Right ventricle myocardium inferior (tissue), 1 donor: Measurements from ENCODE around the gene BMPR1A. TPM values are rescaled to one million over a fixed set of nuclear protein-coding genes. Genes with fewer than 3 reads are reported as not detected.
A peak's percentile ranks its signal among the peaks of the same experiment; 100 is the strongest.

Source experiments
- ATAC-seq: fragments of 200-7000 bp; cut with Tn5 transposase; one replicate; pipeline ENCODE4 v1.9.1; 2020; ENCODE audit warnings: mild to moderate bottlenecking, moderate library complexity
- DNase-seq: peaks from one replicate; pipeline ENCODE4 v3.0.0; 2021; ENCODE audit errors: missing footprints
- intact Hi-C: fragments of 100-400 bp; cut with DNase I; formaldehyde crosslinking; loops from one replicate; pipeline ENCODE4 v1.11.0; 2022
- long read RNA-seq: library from polyadenylated mRNA; unstranded; transcript quantifications from one replicate; pipeline ENCODE4 v2.0.0, GENCODE V29; 2021
- total RNA-seq: library from RNA; stranded (reverse); fragmentation: NEBNext Ultra II Directional; extraction: Animal tissue kit (Norgen Biotek cat#: 25700); gene quantifications from one replicate; pipeline ENCODE4 v1.2.1, GENCODE V29; 2021
- donor health status: DM: no; HTN: yes; CAD: no; lungs with severe emphysema.

BMPR1A gene
- total RNA-seq, result 53.2 TPM
- long read RNA-seq, full-length matches to known transcripts, result 11 of 24 reads
- long read RNA-seq, partial matches to known transcripts, result 3 of 24 reads
- long read RNA-seq, other reads (novel, unspliced or antisense), result 10 of 24 reads

DNA sequence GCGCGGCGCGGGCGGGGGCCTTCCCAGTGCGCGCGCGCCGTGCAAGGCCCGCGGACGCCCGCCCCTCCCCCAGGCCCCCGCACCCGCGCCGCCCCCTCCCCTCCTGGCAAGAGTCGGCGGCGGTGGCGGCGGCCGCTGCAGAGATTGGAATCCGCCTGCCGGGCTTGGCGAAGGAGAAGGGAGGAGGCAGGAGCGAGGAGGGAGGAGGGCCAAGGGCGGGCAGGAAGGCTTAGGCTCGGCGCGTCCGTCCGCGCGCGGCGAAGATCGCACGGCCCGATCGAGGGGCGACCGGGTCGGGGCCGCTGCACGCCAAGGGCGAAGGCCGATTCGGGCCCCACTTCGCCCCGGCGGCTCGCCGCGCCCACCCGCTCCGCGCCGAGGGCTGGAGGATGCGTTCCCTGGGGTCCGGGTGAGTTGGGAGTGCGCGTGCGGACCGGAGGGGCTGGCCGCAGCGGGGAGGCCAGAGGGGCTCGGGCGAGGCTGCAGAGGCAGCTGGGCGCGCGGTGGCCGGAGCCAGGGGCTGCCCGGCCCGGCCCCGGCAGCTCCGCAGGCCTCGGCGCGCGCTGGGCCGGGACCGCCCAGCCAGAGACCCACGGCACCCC, at the start of gene BMPR1A:
TSS of gene BMPR1A (plus strand) at position 109 of the 602 bp plus-strand sequence. CDS start 119,400 bp downstream, outside the sequence.
- DNase-seq (peak; percentile 92), ATAC-seq (peak; percentile 21)
- intact Hi-C loops, result loop anchor here (5.0 kb wide), 3 partner anchors 39 to 131 kb away; no protein-coding TSS in a partner anchor

DNA sequence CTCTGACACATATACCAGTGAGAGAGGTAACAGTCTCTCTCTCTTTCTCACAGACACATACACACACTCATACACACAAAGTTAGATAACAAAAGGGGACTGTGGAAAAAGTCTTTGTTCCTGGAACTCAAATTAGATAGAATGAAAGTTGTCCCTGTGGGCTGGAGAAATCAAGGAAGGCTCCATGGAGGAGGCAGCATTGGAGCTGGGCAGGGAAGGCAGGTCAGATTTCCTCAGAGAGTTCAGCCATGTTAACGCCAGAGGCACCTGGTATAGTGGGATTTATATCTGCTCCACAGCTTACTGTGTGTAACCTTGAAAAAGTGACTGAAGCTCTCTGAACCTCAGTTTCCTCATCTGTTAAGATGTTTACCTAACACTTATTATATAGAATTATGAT, 49.4 kb upstream of the BMPR1A start:
- DNase-seq (peak; percentile 25), ATAC-seq (no peak)
- intact Hi-C loops, result no loop called here

GRCh38 chr10:86707505-86707904, 48.9 kb upstream of the BMPR1A start:
- intact Hi-C loops, result no loop called here
- ATAC-seq (no peak), DNase-seq (peak; percentile 52)

DNA sequence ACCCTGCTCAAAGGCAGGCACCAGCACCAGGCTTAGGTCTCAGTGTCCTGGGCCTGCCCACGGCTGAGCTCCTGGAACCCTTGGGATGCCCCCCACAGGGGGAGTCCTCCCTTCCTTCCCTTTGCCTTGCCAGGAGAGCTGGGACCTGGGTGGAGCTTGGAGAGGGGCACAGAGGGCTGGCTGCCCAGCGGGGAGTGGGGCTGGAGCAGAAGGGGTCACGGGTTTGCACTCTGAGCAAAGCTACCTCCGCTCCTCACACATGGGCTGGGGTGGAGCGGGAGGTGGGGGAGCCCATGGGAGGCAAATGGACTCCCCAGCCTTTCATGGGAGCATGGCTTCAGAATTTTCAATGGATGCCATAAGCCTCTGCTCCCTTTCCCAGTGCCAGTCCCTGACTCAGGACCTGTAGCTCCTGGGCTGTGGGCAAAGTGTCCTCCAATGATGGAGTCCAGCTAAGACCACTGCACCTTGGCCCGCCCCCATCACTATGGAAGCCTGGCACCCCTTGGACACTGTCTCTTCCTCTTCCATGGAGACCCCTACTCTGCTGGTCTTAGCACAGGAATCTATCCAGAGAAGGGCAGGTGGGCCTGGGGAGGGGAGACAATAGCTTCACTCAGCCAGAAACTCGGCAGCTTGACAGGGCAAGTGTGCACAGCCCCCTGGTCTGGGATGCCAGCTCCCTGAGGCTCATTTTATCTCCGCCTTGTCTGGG, 48.2 kb upstream of the BMPR1A start:
- no peak for ATAC-seq
- DNase-seq, result peak; percentile 43
- intact Hi-C loops, result no loop called here

- no peak for ATAC-seq
- intact Hi-C loops, result no loop called here
- DNase-seq, result peak; percentile 33
These were observed 47.5 kb upstream of the BMPR1A start for GRCh38 chr10:86708783-86709380.

DNA sequence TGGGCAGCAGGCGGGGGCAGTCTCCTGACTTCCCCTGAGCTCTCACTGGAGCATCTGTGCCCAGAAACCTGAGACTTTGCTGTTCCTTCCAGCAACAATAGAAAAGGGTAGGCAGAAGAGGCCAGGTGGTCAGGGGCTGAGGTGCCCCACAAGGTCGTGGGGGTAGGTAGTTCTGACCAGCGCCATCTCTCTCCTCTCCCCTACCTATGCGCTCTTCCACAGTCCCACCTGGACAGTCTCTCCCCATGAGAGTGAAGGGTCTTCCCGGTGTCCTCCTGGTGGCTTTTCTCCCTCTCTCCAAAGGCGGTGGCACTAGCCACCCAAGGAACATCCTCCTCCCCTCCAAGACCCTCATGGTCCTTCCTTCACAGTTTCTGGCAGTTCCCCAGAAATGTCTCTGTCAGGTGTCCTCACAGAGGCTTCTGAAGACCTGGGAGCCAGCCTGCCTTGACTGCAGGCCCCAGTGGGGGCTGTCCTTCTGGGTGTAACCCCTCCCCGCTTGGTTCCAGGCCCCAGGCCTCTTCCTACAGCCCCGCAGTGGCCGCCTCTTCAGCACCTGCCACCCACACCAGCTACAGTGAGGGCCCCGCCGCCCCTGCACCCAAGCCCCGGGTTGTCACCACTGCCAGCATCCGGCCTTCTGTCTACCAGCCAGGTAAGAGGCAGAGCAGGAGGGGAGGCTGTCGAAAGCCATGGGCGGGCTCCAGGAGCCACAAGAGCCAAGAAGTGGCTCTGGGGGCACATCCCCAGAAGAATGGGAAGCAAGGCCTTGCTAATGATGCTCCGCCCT, 46.8 kb upstream of the BMPR1A start:
- peak; percentile 59 for DNase-seq
- no peak for ATAC-seq
- intact Hi-C loops, result no loop called here

DNA sequence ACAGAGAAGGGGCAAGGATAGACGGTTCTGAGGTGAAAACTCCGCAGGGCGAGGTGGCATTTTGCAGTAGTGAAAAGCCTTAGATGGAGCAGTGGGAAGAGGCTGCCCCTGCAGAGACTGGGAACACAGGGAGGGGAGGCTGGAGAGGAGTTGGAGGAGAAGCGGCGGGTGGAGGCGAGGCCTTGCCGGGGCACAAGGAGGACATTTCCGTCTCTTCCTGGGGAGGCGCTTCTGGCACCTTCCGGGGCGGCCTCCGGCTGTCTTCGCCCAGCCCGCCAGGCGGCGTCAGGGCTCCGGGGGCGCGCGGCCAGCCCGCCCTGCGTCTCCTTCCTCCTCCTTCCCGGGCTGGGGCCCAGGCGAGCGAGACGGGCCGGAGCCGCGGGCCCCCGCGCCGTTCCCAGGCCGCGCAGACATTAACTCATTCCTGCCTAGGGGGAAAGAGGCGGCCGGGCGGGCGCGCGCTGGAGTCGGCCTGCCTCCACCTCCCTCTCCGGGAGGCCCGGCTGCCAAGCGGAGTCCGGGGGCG, 45.4 kb upstream of the BMPR1A start:
- intact Hi-C loops, result loop anchor here (1.0 kb wide), 1 partner anchor 188 kb away; no protein-coding TSS in a partner anchor
- DNase-seq (peak; percentile 92), ATAC-seq (peak; percentile 84)

DNA sequence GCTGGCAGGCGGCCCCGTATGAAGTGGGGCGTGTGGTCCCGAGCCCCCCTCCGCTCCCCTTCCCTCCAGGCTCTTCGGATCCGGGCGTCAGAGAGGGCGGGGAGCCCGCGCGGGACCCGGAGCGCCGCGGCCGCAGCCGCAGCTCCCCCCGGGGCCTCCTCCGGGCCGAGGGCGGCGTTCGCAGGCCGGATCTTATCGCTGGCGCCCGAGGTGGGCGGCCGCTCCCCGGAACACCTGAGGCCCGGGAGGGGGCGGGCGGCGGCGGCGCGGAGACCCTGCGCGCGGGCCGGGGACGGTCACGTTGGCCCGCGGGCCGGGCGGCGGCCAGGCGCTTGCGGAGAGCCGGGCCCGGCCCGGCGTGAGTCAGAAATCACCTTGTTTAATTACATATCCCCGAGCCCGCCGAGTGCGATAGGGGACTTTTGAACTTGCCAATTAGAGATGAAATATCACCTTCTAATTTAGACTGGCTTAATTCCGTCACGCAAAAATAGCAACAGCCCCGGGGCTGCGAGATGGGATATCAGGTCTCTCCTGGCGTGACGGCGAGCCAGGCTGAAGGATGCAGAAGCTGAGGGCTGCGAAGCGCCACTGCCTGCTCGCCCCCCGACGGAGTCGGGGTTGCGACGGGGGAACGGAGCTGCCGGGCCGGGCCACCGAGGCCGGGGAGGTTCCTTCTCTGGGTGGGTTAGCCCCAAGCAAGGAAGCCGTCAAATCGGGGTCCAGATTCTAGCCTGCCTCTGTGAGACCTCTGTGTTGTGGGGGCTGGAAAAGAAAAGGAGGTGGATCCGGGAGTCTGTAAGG, 44.7 kb upstream of the BMPR1A start:
- intact Hi-C loops, result loop anchor here (1.0 kb wide), 1 partner anchor 188 kb away; no protein-coding TSS in a partner anchor
- DNase-seq (peak; percentile 78), ATAC-seq (peak; percentile 35)

- ATAC-seq, result no peak
- DNase-seq, result no peak
- intact Hi-C loops, result no loop called here
These were observed 44.1 kb upstream of the BMPR1A start for GRCh38 chr10:86712317-86712707.

DNA sequence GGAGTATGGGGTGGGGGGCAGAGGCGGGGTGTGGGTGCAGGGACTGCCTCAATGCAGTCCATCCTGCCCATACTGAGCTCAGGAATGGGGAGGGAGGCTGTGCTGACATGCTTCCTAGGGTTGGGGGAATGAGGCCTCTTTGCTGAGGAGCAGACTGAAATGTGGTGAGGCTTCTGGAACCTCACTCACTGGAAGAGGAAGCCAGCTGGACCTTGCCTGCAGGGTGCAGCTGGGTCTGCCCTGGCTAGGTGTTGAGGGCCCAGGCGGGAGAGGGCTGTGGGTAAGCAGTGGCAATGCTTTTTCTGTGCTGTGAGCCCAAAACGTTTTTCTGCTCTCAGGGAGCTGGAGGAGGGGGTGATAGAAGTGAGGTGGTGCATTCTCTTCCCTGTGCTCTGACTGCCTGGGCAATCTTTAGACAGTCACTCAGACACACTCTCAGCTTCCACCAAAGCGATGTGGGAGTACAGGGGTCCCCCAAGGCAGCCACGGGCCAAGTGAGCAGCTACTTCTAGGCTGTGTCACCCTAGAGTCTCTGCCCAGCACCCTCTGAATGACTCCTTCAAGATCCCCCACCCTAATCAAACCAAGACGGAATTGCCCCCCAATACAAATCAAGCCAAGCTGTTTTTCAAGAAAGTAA, 41.1 kb upstream of the BMPR1A start:
- intact Hi-C loops, result loop anchor here (5.0 kb wide), 1 partner anchor 42 kb away; the partner anchor contains the start of gene BMPR1A
- no peak for ATAC-seq
- DNase-seq, result no peak

- DNase-seq (no peak), ATAC-seq (no peak)
- intact Hi-C loops, result loop anchor here (5.0 kb wide), 1 partner anchor 41 kb away; the partner anchor contains the start of gene BMPR1A
These were observed 40.6 kb upstream of the BMPR1A start for GRCh38 chr10:86715836-86716235.

GRCh38 chr10:86716466-86716865, 40.0 kb upstream of the BMPR1A start:
- ATAC-seq (peak; percentile 6), DNase-seq (no peak)
- intact Hi-C loops, result loop anchor here (5.0 kb wide), 1 partner anchor 41 kb away; the partner anchor contains the start of gene BMPR1A

GRCh38 chr10:86718556-86718955, 37.9 kb upstream of the BMPR1A start:
- DNase-seq (no peak), ATAC-seq (no peak)
- intact Hi-C loops, result loop anchor here (5.0 kb wide), 1 partner anchor 39 kb away; the partner anchor contains the start of gene BMPR1A

DNA sequence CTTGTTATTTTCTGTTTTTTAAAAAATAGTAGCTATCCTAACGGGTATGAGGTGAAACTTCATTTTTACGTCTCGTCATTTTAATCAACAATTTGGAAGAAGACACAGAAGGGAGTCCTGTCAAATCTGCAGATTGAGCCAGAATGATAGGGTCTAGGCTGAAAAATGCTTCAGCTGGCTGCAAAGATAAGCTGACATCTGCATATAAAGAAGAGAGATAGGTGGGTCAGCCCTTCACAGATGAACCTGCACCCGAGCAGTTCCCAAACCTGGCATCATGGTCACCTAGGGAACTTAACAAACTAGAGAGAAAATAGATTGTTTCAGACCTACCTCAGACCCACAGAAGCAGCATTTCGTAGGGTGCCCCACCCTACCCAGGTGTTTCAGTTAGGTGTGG, 35.2 kb upstream of the BMPR1A start:
- DNase-seq (no peak), ATAC-seq (no peak)
- intact Hi-C loops, result no loop called here

DNA sequence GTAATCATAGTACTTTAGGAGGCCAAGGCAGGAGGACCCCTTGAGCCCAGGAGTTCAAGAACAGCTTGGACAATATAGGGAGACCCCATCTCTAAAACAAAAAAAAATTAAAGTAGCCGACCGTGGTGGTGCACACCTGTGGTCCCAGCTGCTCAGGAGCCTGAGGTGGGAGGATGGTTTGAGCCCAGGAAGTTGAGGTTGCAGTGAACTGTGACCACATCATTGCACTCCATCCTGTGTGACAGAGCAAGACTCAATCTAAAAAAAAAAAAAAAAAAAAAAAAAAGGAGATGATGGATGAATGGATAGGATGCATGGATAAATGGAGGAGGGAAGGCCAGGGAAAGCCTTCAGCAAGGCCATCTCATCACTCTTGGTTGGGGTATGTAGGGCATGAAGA, 33.4 kb upstream of the BMPR1A start:
- intact Hi-C loops, result no loop called here
- DNase-seq (no peak), ATAC-seq (no peak)

DNA sequence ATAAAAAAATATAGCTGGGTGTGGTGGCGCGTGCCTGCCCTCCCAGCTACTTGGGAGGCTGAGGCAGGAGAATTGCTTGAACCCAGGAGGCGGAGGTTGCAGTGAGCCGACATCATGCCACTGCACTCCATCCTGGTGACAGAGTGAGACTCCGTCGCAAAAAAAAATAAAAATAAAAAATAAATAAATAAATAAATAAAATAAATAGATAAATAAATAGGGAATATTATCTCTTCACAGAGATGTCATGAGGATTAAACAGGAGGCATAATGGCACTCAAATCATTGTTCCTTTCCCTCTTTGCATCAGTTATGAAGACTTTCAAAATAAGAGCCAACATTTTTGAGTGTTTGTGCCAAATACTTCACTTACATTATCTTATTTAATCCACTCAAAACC, 32.0 kb upstream of the BMPR1A start:
- DNase-seq (no peak), ATAC-seq (no peak)
- intact Hi-C loops, result no loop called here

DNA sequence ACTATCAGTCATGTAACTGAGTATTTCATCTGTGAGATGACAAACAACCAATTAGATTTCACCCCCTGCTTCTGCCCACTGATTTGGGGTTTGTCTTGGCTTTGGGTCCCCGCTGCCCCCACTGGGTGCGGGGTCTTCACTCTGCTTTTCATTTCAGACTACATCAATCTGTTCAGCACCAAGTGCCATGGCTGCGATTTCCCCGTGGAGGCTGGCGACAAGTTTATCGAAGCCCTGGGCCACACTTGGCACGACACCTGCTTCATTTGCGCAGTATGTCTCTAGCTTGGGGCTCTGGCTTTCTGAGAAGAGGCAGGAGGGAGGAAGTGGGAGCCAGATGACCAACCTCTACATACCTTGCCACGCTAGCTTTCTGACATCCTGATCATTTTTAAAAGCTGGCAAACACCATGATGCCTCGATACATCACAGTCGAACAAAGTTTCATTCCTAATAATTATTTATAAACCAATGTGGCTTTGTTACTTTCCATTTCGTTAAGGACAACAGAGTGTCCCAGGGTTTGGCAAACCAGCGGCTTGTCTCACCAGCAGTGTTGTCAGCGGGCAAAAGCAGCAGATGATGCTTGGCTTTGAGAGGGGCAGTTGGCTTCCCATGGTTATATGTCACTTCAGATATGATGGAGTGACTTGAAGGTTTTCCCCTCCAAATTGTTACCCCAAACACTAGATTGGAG, 30.3 kb upstream of the BMPR1A start:
- DNase-seq (no peak), ATAC-seq (peak; percentile 29)
- intact Hi-C loops, result loop anchor here (5.0 kb wide), 1 partner anchor 171 kb away; no protein-coding TSS in a partner anchor
